A673 (cell line): ENCODE data around the gene NNMT. TPM values are rescaled to one million over a fixed set of nuclear protein-coding genes. Genes with fewer than 3 reads are reported as not detected.

ENCODE experiments used
- BruUV-seq: library from RNA; stranded (reverse); fragments of 400-500 nt; replicated peaks from 2 replicates; lab custom pipeline; 2021; lab: Mats Ljungman, UMichigan
- CTCF ChIA-PET: fragments of 300-600 bp; sonication (Branson Sonifier 250); formaldehyde crosslinking; loops from one replicate; lab custom pipeline; 2022; ENCODE audit warnings: antibody characterized with exemption; lab: Charles Lee
- POLR2A ChIA-PET: fragments of 300-600 bp; sonication (Branson Sonifier 250); formaldehyde crosslinking; loops from one replicate; lab custom pipeline; 2022; ENCODE audit warnings: antibody characterized with exemption; ENCODE audit not compliant: low non-redundant PET; lab: Charles Lee
- DNase-seq: peaks from one replicate; pipeline ENCODE4 v3.0.0-alpha.2; 2015; ENCODE audit warnings: low spot score
- H3K27ac ChIP-seq: fragments of 200-600 bp; sonication (generic); 2 replicates; pipeline ENCODE4 v1.5.1; 2016; ENCODE audit warnings: mixed run types, low read depth, mild to moderate bottlenecking, mixed read lengths, antibody characterized with exemption, low read length; ENCODE audit not compliant: poor library complexity, severe bottlenecking
- H3K27me3 ChIP-seq: fragments of 200-600 bp; sonication (generic); replicated peaks from 2 replicates; pipeline ENCODE4 v1.6.1; 2017; ENCODE audit warnings: mixed run types, low read depth, mild to moderate bottlenecking, mixed read lengths, antibody characterized with exemption, low read length; ENCODE audit not compliant: insufficient read depth, poor library complexity
- H3K36me3 ChIP-seq: fragments of 200-600 bp; sonication (generic); 2 replicates; pipeline ENCODE4 v1.6.1; 2016; ENCODE audit warnings: mixed run types, mild to moderate bottlenecking, mixed read lengths, antibody characterized with exemption, low read length; ENCODE audit not compliant: insufficient read depth, poor library complexity, severe bottlenecking
- H3K4me1 ChIP-seq: fragments of 200-600 bp; sonication (generic); 2 replicates; pipeline ENCODE4 v1.6.1; 2017; ENCODE audit warnings: mixed run types, mild to moderate bottlenecking, mixed read lengths, antibody characterized with exemption, low read length; ENCODE audit not compliant: insufficient read depth, poor library complexity, severe bottlenecking
- H3K4me3 ChIP-seq: fragments of 200-600 bp; sonication (generic); 2 replicates; pipeline ENCODE4 v1.5.1; 2016; ENCODE audit warnings: low read depth, mixed run types, mild to moderate bottlenecking, mixed read lengths, low read length; ENCODE audit not compliant: poor library complexity, severe bottlenecking
- H3K9me3 ChIP-seq: fragments of 200-600 bp; sonication (generic); 2 replicates; pipeline ENCODE4 v1.6.1; 2016; ENCODE audit warnings: mixed run types, low read depth, mild to moderate bottlenecking, mixed read lengths, antibody characterized with exemption, low read length; ENCODE audit not compliant: poor library complexity, severe bottlenecking
- CTCF ChIP-seq: fragments of 300-800, 200-600 bp; sonication (generic); conservative IDR thresholded peaks from 2 replicates; pipeline ENCODE4 v1.5.1; 2017; ENCODE audit warnings: low read depth, mild to moderate bottlenecking, antibody characterized with exemption, low read length, moderate library complexity, mixed read lengths
- EZH2 ChIP-seq: fragments of 200-600 bp; sonication (generic); IDR thresholded peaks from 2 replicates; pipeline ENCODE4 v1.6.1; 2017; ENCODE audit warnings: borderline replicate concordance, low read depth, mild to moderate bottlenecking, mixed read lengths, antibody characterized with exemption, low read length; ENCODE audit not compliant: poor library complexity, severe bottlenecking
- intact Hi-C: fragments of 100-400 bp; cut with micrococcal nuclease; formaldehyde crosslinking; loops from one replicate; pipeline ENCODE4 v1.10.0; 2022; ENCODE audit not compliant: unreplicated experiment
- total RNA-seq: library from RNA; stranded (reverse); gene quantifications from 2 replicates; pipeline ENCODE4 v1.2.3, GENCODE V29; 2021

NNMT gene
- total RNA-seq, 1 experiment from 2014 or later: 0.64 TPM

- TF ChIP-seq CTCF: no peak
- TF ChIP-seq EZH2: no peak
- H3K4me3 ChIP-seq: no peak overlapping the region
- intact Hi-C loops: no loop called here
- no peaks in the 10 kb centered on the region for H3K9me3 ChIP-seq
- H3K27me3 ChIP-seq: peaks cover 25% of the 10 kb centered on the region
- no peak for DNase-seq
- ChIA-PET POLR2A (no interaction called here), CTCF (no interaction called here)
- H3K36me3 ChIP-seq: no peaks in the 10 kb centered on the region
- no TSS peak for BruUV-seq
- H3K27ac ChIP-seq: no peak overlapping the region
- H3K4me1 ChIP-seq: no peaks in the 10 kb centered on the region
Measured at GRCh38 chr11:114293201-114293711, 2.9 kb upstream of the NNMT start.

- no peak for DNase-seq
- ChIA-PET CTCF (no interaction called here), POLR2A (interaction anchor here (0.6 kb wide), 1 partner anchor 65 kb away, joined by 4 read pairs; no protein-coding TSS in a partner anchor)
- H3K36me3 ChIP-seq: no peaks in the 10 kb centered on the region
- H3K27ac ChIP-seq: no peak overlapping the region
- no peak for TF ChIP-seq EZH2
- TF ChIP-seq CTCF: no peak
- no peaks in the 10 kb centered on the region for H3K9me3 ChIP-seq
- no TSS peak for BruUV-seq
- intact Hi-C loops: no loop called here
- H3K27me3 ChIP-seq: peaks cover 1% of the 10 kb centered on the region
- no peaks in the 10 kb centered on the region for H3K4me1 ChIP-seq
- H3K4me3 ChIP-seq: no peak overlapping the region
Measured at GRCh38 chr11:114296605-114297372, 590 bp downstream of the NNMT start.

GRCh38 chr11:114297806-114298709, 1.9 kb downstream of the NNMT start:
- H3K4me3 ChIP-seq: no peak overlapping the region
- no peaks in the 10 kb centered on the region for H3K9me3 ChIP-seq
- no peak overlapping the region for H3K27ac ChIP-seq
- peaks cover 6% of the 10 kb centered on the region for H3K27me3 ChIP-seq
- no peaks in the 10 kb centered on the region for H3K4me1 ChIP-seq
- no TSS peak for BruUV-seq
- ChIA-PET POLR2A (no interaction called here), CTCF (no interaction called here)
- TF ChIP-seq CTCF (no peak), EZH2 (no peak)
- intact Hi-C loops: no loop called here
- H3K36me3 ChIP-seq: no peaks in the 10 kb centered on the region
- DNase-seq: no peak
